ENCODE measurements around the gene APBA3. TPM values are rescaled to one million over a fixed set of nuclear protein-coding genes. Genes with fewer than 3 reads are reported as not detected.
"Not testable (repeated sequence)": the region's sequence is repeated elsewhere in the genome, so short reads cannot be mapped to it uniquely, and the experiment has no call there.

APBA3 gene
- polyA plus RNA-seq, 1 donor (not counting 4 experiments of a cell fraction or from before 2014, with no cell fraction given) = 6.7 TPM

- Histone ChIP-seq H3K27ac (ENCODE audit: control insufficient read depth, insufficient read depth, low read length) (peak overlapping the region; percentile 96), H3K4me1 (ENCODE audit: control insufficient read depth, extremely low read depth, insufficient read depth, low read length) (peaks cover 9% of the 10 kb centered on the region), H3K79me2 (ENCODE audit: control insufficient read depth, insufficient read depth, low read length) (peaks cover 18% of the 10 kb centered on the region), H3K9me1 (ENCODE audit: control insufficient read depth, extremely low read depth, insufficient read depth, low read length) (no peaks in the 10 kb centered on the region), H3K4me2 (ENCODE audit: control insufficient read depth, extremely low read depth, insufficient read depth, low read depth, low read length) (peak overlapping the region; percentile 72), H3K9me3 (ENCODE audit: control insufficient read depth, low read depth, low read length) (no peaks in the 10 kb centered on the region), H3K36me3 (ENCODE audit: control insufficient read depth in 2 of 2, extremely low read depth in 1 of 2, insufficient read depth in 2 of 2, low read length in 2 of 2) (peaks cover 3 to 4% of the 10 kb centered on the region in 2 experiments), H3K9ac (ENCODE audit: control insufficient read depth, extremely low read depth, insufficient read depth, low read length) (peak overlapping the region; percentile 99), H3K27me3 (ENCODE audit: control insufficient read depth, extremely low read depth, insufficient read depth, low read length) (no peaks in the 10 kb centered on the region), H4K20me1 (ENCODE audit: control insufficient read depth, extremely low read depth, insufficient read depth, low read length) (no peaks in the 10 kb centered on the region), H2AFZ (ENCODE audit: control insufficient read depth, low read length) (peak overlapping the region; percentile 96), H3K4me3 (ENCODE audit: control insufficient read depth in 2 of 3, extremely low read depth in 1 of 3, insufficient read depth in 2 of 3, low read depth in 1 of 3, low read length in 3 of 3) (peak overlapping the region; percentile 80 to 98 (median 96))
- TF ChIP-seq CTCF (optimal IDR thresholded peaks at IDR 0.05 in 1 of 3, IDR thresholded peaks at IDR 0.05 in 1 of 3, conservative IDR thresholded peaks at IDR 0.05 in 1 of 3; ENCODE audit: extremely low read depth in 1 of 3, insufficient read depth in 2 of 3, low read length in 3 of 3) (no peak), EZH2 (IDR thresholded peaks at IDR 0.05; ENCODE audit: low read length) (no peak)
- FAIRE-seq = no peak
- dilution Hi-C loops (cut with MboI; ENCODE audit: extremely low pct_ligation_motif_present, low sequenced_read_pairs) = no loop called here
- DNase-seq (ENCODE audit: low read depth, low spot score) = no peak
Observed at GRCh38 chr19:3760871-3761361, 576 bp downstream of the APBA3 start.

GRCh38 chr19:3759482-3760254 is 1.8 kb downstream of the APBA3 start:
- Histone ChIP-seq H4K20me1 (ENCODE audit: control insufficient read depth, extremely low read depth, insufficient read depth, low read length) (no peaks in the 10 kb centered on the region), H3K79me2 (ENCODE audit: control insufficient read depth, insufficient read depth, low read length) (peaks cover 18% of the 10 kb centered on the region), H3K27ac (ENCODE audit: control insufficient read depth, insufficient read depth, low read length) (no peak overlapping the region), H3K4me1 (ENCODE audit: control insufficient read depth, extremely low read depth, insufficient read depth, low read length) (peaks cover 9% of the 10 kb centered on the region), H2AFZ (ENCODE audit: control insufficient read depth, low read length) (no peak overlapping the region), H3K4me2 (ENCODE audit: control insufficient read depth, extremely low read depth, insufficient read depth, low read depth, low read length) (no peak overlapping the region), H3K36me3 (ENCODE audit: control insufficient read depth in 2 of 2, extremely low read depth in 1 of 2, insufficient read depth in 2 of 2, low read length in 2 of 2) (peaks cover 3% of the 10 kb centered on the region in 2 experiments), H3K9me3 (ENCODE audit: control insufficient read depth, low read depth, low read length) (no peaks in the 10 kb centered on the region), H3K9me1 (ENCODE audit: control insufficient read depth, extremely low read depth, insufficient read depth, low read length) (no peaks in the 10 kb centered on the region), H3K4me3 (ENCODE audit: control insufficient read depth in 2 of 3, extremely low read depth in 1 of 3, insufficient read depth in 2 of 3, low read depth in 1 of 3, low read length in 3 of 3) (no peak overlapping the region), H3K9ac (ENCODE audit: control insufficient read depth, extremely low read depth, insufficient read depth, low read length) (no peak overlapping the region), H3K27me3 (ENCODE audit: control insufficient read depth, extremely low read depth, insufficient read depth, low read length) (no peaks in the 10 kb centered on the region)
- dilution Hi-C loops (cut with MboI; ENCODE audit: extremely low pct_ligation_motif_present, low sequenced_read_pairs) = no loop called here
- FAIRE-seq (no peak), DNase-seq (ENCODE audit: low read depth, low spot score) (no peak)
- TF ChIP-seq EZH2 (IDR thresholded peaks at IDR 0.05; ENCODE audit: low read length) (no peak), CTCF (optimal IDR thresholded peaks at IDR 0.05 in 1 of 3, IDR thresholded peaks at IDR 0.05 in 1 of 3, conservative IDR thresholded peaks at IDR 0.05 in 1 of 3; ENCODE audit: extremely low read depth in 1 of 3, insufficient read depth in 2 of 3, low read length in 3 of 3) (no peak)

- H3K27me3 ChIP-seq (ENCODE audit: control insufficient read depth, extremely low read depth, insufficient read depth, low read length); H3K9me1 ChIP-seq (ENCODE audit: control insufficient read depth, extremely low read depth, insufficient read depth, low read length); DNase-seq (ENCODE audit: low read depth, low spot score); H3K9ac ChIP-seq (ENCODE audit: control insufficient read depth, extremely low read depth, insufficient read depth, low read length); H3K27ac ChIP-seq (ENCODE audit: control insufficient read depth, insufficient read depth, low read length); H2AFZ ChIP-seq (ENCODE audit: control insufficient read depth, low read length); dilution Hi-C loops (cut with MboI; ENCODE audit: extremely low pct_ligation_motif_present, low sequenced_read_pairs); H3K4me2 ChIP-seq (ENCODE audit: control insufficient read depth, extremely low read depth, insufficient read depth, low read depth, low read length); H3K9me3 ChIP-seq (ENCODE audit: control insufficient read depth, low read depth, low read length); H3K4me3 ChIP-seq (ENCODE audit: control insufficient read depth in 2 of 3, extremely low read depth in 1 of 3, insufficient read depth in 2 of 3, low read depth in 1 of 3, low read length in 3 of 3); H3K36me3 ChIP-seq (ENCODE audit: control insufficient read depth in 2 of 2, extremely low read depth in 1 of 2, insufficient read depth in 2 of 2, low read length in 2 of 2); H4K20me1 ChIP-seq (ENCODE audit: control insufficient read depth, extremely low read depth, insufficient read depth, low read length); H3K4me1 ChIP-seq (ENCODE audit: control insufficient read depth, extremely low read depth, insufficient read depth, low read length); FAIRE-seq: not testable (repeated sequence)
- H3K79me2 ChIP-seq (ENCODE audit: control insufficient read depth, insufficient read depth, low read length) = peaks cover 17% of the 10 kb centered on the region
Observed at GRCh38 chr19:3758297-3758696, 3.2 kb downstream of the APBA3 start.
